ENCODE measurements around the gene DBP.
"Not testable (repeated sequence)": the region's sequence is repeated elsewhere in the genome, so short reads cannot be mapped to it uniquely, and the experiment has no call there.

Gene DBP

GRCh38 chr19:48639483-48640375, 2.5 kb upstream of the DBP start:
- peak; percentile 39 for DNase-seq

- DNase-seq = peak; percentile 11
Measured at GRCh38 chr19:48638831-48639381, 1.7 kb upstream of the DBP start.

GRCh38 chr19:48637948-48638830, 1.0 kb upstream of the DBP start:
- peak; percentile 85 for DNase-seq

- peak; percentile 100 for DNase-seq
Measured at GRCh38 chr19:48637449-48637947, 319 bp upstream of the DBP start.

GRCh38 chr19:48635966-48636858, 967 bp downstream of the DBP start:
- peak; percentile 48 for DNase-seq

GRCh38 chr19:48635263-48635965, 1.8 kb downstream of the DBP start:
- DNase-seq = peak; percentile 80

- DNase-seq = peak; percentile 96
Measured at GRCh38 chr19:48634424-48635262, 2.5 kb downstream of the DBP start.

- no peak for DNase-seq
Measured at GRCh38 chr19:48634036-48634342, 3.2 kb downstream of the DBP start.

GRCh38 chr19:48633148-48634035, 3.8 kb downstream of the DBP start:
- DNase-seq = no peak

GRCh38 chr19:48632692-48633147, 4.5 kb downstream of the DBP start:
- no peak for DNase-seq

- not testable (repeated sequence) for DNase-seq
Measured at GRCh38 chr19:48632286-48632685, 4.9 kb downstream of the DBP start.

GRCh38 chr19:48631225-48631624, 6.0 kb downstream of the DBP start:
- no peak for DNase-seq

GRCh38 chr19:48630296-48631063, 6.7 kb downstream of the DBP start:
- DNase-seq = no peak

- no peak for DNase-seq
Measured at GRCh38 chr19:48629599-48630295, 7.4 kb downstream of the DBP start.

GRCh38 chr19:48629297-48629598, 7.9 kb downstream of the DBP start:
- no peak for DNase-seq

- DNase-seq = no peak
Measured at GRCh38 chr19:48628486-48629296, 8.5 kb downstream of the DBP start.

GRCh38 chr19:48627865-48628314, 9.3 kb downstream of the DBP start:
- DNase-seq = no peak
